ENCODE measurements around the gene FOS.
A peak's percentile ranks its signal among the peaks of the same experiment; 100 is the strongest.
"Not testable (repeated sequence)": the region's sequence is repeated elsewhere in the genome, so short reads cannot be mapped to it uniquely, and the experiment has no call there.

FOS gene

GRCh38 chr14:75278422-75279152 lies at the start of gene FOS:
TSS of gene FOS (plus strand) at chr14:75278828. CDS start at chr14:75278983, 155 bp downstream.
- DNase-seq, result peak; percentile 97

DNA sequence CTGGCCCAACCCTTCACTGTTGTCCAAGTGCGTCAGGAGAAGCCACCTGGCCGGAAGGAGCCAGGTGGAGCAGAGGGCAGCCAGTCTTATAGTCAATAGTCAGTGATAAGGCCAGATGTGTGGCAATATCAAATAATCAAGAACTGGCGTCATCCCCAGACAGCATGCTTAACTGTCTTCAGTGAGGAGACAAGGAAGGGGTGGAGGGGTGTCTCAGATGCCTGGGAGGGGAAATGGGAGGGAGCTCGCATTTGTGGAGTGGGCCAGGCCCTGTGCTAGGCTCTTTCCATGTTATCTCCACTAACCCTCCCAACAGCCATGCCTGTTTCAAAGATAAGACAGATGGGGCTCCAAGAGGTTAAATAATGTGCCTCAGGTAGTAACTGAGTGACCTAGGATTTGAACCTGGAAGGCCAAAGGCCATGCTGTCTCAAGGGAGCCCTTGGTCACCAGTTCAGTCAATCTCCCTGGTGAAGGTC lies 48.9 kb upstream of the FOS start:
- no peak for DNase-seq

DNA sequence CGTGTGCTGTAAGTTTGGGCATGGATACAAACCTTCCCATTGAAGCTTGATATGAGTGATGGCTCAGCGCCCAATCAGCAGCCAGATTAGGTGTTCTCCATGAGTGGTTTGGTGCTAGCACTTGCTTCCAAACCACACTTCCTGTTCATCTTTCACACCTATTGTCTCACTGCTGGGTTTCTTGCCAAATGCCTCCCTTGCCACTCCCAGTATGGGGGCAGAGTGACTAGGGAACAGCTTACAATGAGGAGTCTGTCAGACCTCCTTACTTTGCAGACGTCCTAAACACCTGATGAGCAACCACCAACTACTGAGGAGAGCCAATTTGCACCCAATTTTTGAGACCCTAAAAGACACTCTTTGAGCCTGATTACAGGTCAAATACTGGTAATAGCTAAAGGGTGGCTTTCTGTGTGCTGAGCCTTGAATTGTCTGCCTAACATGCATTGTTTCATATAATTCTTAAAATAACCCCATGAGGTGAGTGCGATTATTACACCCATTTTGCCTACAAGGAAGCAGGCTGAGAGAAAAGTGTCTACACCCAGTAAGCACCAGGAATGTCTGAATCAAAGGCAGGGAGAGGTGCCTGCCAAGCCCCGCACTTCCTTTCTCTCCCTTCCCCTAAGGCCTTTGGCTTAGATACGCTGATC lies 48.4 kb upstream of the FOS start:
- DNase-seq, result peak; percentile 53

GRCh38 chr14:75231320-75231719 lies 47.3 kb upstream of the FOS start:
- no peak for DNase-seq

DNA sequence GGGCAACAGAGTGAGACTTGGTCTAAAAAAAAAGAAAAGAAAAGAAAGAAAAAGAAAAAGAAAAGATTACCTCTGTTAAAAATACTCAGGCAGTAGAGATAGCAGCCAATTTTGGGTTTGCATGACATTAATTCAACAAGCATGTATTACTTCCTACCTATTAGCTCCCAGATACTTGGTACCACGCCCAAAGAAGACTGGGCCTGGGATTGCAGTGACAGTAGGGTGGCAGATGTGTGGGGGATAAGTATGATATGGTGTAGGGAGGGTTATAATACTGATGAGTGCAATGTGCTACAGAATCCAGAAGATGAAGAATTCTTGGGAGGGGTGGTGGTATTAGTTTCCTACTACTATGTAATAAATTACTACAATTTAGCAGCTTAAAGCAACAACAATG lies 46.4 kb upstream of the FOS start:
- DNase-seq, result no peak

GRCh38 chr14:75232597-75232996 lies 46.0 kb upstream of the FOS start:
- DNase-seq, result peak; percentile 69

GRCh38 chr14:75234173-75235115 lies 44.2 kb upstream of the FOS start:
- DNase-seq, result peak; percentile 73

DNA sequence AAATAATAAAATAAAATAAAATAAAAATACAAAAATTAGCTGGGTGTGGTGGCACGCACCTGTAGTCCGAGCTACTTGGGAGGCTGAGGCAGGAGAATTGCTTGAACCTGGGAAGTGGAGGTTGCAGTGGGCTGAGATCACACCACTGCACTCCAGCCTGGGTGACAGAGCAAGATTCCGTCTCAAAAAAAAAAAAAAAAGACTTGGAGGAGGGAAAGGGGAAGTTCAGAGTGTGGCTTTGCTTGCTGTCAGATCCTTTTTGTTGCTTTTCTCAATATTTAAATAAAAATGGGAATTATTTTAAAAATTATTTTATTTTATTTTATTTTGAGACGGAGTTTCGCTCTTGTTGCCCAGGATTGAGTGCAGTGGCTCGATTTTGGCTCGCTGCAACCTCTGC lies 43.4 kb upstream of the FOS start:
- not testable (repeated sequence) for DNase-seq

GRCh38 chr14:75236467-75236866 lies 42.2 kb upstream of the FOS start:
- DNase-seq, result no peak

DNA sequence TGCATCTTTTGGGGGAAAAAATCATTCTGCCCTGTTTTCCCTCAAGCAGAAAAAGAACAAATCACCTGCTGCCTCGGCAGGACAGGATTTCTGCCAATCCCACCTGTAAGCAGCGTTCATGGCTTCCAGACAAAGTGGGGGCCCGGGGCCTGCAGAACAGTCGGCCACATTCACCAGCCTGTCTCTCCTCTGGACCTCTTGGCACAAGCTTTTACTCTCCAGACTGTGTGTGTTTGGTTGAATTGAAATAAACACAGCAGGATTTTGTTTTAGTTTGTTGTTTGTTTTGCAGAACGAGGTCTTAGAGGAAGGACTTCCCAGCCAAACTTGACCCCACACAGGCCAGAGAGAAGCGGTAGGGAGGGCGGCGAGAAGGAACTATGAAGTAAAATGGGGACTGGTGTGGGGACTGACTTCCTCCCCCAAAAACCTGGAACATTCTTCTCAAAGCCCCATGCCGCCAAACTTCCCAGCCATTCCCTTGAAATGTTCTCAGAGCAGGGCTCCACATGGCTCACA lies 41.7 kb upstream of the FOS start:
- DNase-seq, result no peak

GRCh38 chr14:75238756-75239455 lies 39.7 kb upstream of the FOS start:
- DNase-seq, result no peak

GRCh38 chr14:75240781-75241180 lies 37.8 kb upstream of the FOS start:
- no peak for DNase-seq

DNA sequence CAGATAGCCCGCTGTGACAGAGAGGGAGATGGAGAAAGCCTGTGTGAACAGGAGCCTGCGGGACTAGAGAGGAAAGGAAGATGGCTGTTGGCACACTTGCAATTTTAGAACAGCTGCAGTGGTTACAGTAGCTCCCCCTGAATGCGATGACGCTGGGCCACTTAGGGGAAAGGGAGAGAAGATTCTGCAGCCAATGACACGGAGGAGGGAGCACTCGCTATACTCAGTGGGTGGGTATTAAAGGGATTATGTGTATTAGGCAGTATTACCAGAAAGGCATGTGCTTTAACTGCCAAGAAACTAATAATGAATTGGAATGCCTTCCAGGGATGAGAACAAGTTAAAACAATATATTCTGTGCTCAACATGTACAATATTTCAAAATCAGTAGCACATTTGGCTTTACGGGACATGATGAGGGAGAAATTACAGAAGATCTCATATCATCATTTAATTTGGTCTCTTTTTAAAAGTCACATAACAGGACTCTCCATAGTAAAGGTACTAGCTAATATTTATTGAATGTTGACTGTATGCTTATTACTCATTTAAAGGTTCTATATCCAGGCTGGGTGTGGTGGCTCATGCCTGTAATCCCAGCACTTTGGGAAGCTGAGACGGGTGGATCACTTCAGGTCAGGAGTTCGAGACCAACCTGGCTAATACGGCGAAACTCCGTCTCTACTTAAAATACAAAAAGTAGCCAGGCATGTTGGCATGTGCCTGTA lies 35.9 kb upstream of the FOS start:
- DNase-seq, result no peak

DNA sequence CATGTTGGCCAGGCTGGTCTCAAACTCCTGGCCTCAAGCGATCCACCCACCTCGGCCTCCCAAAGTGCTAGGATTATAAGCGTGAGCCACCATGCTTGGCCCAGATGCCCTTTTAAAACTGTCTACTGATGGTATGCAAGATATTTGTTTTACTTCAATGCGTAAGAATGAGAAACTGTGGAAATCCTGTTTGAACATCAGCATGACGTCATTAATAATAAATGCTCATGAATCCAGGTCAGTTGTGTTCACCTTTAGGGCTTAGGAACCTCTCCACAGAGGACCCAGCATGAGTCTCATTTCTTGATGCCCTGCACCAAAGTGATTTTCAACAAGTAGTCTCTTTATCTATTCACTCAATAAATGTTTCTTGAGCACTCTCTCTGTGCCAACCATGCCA lies 34.5 kb upstream of the FOS start:
- DNase-seq, result no peak

- DNase-seq, result no peak
Measured at GRCh38 chr14:75246546-75247285, 31.9 kb upstream of the FOS start.

DNA sequence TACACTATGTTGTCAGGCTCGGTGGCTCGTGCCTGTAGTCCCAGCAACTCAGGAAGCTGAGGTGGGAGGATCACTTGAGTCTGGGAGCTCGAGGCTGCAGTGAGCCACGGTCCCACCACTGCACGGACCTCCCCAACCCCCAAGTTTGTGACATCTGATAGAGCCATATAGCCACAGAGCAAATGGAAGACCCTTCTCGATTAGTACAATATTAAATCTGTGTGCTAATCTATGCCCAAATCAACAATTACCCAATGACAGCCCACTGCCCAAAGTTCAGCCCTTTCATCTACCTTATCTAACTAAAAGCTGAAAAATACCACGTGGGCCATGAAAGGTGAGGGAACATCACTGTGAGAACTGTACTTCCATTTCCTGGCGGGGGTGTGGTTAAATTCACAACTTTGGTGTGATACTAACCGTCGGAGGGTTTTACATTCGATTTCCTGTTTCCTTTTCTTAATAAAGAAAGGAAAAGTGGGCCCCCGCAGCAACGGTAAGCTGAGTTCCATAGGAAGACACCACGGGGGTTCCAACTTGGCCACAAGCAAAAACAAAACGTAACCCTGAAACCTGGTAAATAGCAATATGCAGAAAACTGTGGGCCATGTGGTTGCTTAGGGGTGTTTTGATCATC lies 31.2 kb upstream of the FOS start:
- DNase-seq, result peak; percentile 68

DNA sequence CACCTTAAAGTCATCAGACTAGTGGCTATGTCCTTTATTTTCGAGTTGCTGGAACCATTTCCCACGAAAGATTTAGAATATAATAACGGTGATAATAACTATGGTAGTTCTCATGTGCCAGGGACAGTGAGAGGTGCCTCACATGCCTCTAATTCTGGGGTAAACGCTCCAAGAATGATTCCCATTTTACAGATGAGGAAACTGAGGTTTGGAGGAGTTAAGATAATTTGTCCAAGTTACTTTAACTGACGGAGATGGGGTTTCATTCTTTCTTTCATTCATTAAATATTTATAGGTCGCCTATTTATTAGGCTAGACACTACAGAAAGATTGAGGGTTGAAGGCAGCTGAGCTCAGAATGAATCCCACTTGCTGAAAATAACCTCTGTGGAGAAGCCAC lies 30.7 kb upstream of the FOS start:
- DNase-seq, result no peak

DNA sequence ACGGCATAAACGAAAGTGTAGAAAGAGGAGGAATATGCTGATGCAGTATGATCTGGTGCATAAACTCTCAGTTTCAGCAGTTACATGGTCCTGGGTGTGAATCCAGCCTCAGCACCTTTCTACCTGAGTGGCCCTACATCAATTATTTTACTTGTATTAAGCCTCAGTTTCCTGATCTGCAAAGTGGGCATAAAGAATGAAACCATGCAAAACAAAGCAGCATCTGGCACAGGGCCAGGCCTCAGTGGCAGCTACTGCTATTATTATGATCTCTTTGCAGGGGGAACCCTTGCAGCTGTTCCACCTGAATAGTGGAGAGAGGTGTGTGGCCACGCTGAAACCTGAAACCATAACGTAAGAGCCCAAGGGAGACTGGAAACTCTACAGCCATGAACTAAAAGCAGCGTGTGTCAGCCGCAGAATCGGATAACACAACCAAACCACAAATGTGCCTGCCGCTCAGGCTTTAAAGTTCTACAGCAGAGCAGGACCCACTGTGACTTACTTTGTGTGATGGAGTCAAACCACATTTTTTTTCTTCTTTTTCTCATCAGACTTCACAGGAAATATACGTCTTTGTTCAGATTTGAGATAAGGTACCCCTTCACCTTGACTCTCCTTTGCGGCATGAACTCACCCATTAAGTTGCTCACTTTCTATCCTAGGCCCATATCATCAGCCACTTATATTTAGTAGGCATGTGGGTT lies 29.2 kb upstream of the FOS start:
- peak; percentile 90 for DNase-seq

- DNase-seq, result no peak
Measured at GRCh38 chr14:75249958-75250336, 28.7 kb upstream of the FOS start.

GRCh38 chr14:75250800-75251199 lies 27.8 kb upstream of the FOS start:
- DNase-seq, result no peak
